ENCODE results near the gene CHCHD3.
A peak's percentile ranks its signal among the peaks of the same experiment; 100 is the strongest.

The CHCHD3 gene

GRCh38 chr7:133081599-133082389 lies at the start of gene CHCHD3:
Gene CHCHD3 (minus strand): TSS chr7:133082090. CDS start chr7:133081937, 153 bp downstream.
- Histone ChIP-seq H3K27me3 (ENCODE audit: insufficient read depth, insufficient read length) (no peaks in the 10 kb centered on the region), H3K36me3 (ENCODE audit: insufficient read depth, insufficient read length, low read length) (peaks cover 22% of the 10 kb centered on the region), H3K4me1 (ENCODE audit: insufficient read depth, insufficient read length) (no peaks in the 10 kb centered on the region), H3K9me3 (ENCODE audit: insufficient read depth, low read length) (no peaks in the 10 kb centered on the region), H3K9ac (ENCODE audit: insufficient read length, low read depth) (peak within 1 kb of the TSS; percentile 90), H3K4me3 (ENCODE audit: insufficient read length, low read depth) (peak within 1 kb of the TSS; percentile 91)
- TF ChIP-seq SUZ12 (IDR thresholded peaks at IDR 0.05; ENCODE audit: extremely low read depth, insufficient read depth, insufficient read length): no peak
- no peak for TF ChIP-seq YY1 (IDR thresholded peaks at IDR 0.05; ENCODE audit: insufficient read depth, insufficient read length)
- TF ChIP-seq ZNF274 (IDR thresholded peaks at IDR 0.05; ENCODE audit: low read depth, low read length): no peak
- DNase-seq (ENCODE audit: low read depth, low spot score): peak; percentile 95

GRCh38 chr7:133130166-133130565 lies 48.3 kb upstream of the CHCHD3 start:
- H3K4me1 ChIP-seq (ENCODE audit: insufficient read depth, insufficient read length): no peaks in the 10 kb centered on the region
- no peak overlapping the region for H3K4me3 ChIP-seq (ENCODE audit: insufficient read length, low read depth)
- H3K9ac ChIP-seq (ENCODE audit: insufficient read length, low read depth): no peak overlapping the region
- TF ChIP-seq SUZ12 (IDR thresholded peaks at IDR 0.05; ENCODE audit: extremely low read depth, insufficient read depth, insufficient read length) (no peak), ZNF274 (IDR thresholded peaks at IDR 0.05; ENCODE audit: low read depth, low read length) (no peak), YY1 (IDR thresholded peaks at IDR 0.05; ENCODE audit: insufficient read depth, insufficient read length) (no peak)
- H3K9me3 ChIP-seq (ENCODE audit: insufficient read depth, low read length): no peaks in the 10 kb centered on the region
- no peak for DNase-seq (ENCODE audit: low read depth, low spot score)
- no peaks in the 10 kb centered on the region for H3K27me3 ChIP-seq (ENCODE audit: insufficient read depth, insufficient read length)
- H3K36me3 ChIP-seq (ENCODE audit: insufficient read depth, insufficient read length, low read length): no peaks in the 10 kb centered on the region

- no peaks in the 10 kb centered on the region for H3K4me1 ChIP-seq (ENCODE audit: insufficient read depth, insufficient read length)
- H3K9me3 ChIP-seq (ENCODE audit: insufficient read depth, low read length): no peaks in the 10 kb centered on the region
- TF ChIP-seq ZNF274 (IDR thresholded peaks at IDR 0.05; ENCODE audit: low read depth, low read length): no peak
- TF ChIP-seq SUZ12 (IDR thresholded peaks at IDR 0.05; ENCODE audit: extremely low read depth, insufficient read depth, insufficient read length): no peak
- TF ChIP-seq YY1 (IDR thresholded peaks at IDR 0.05; ENCODE audit: insufficient read depth, insufficient read length): no peak
- no peak overlapping the region for H3K4me3 ChIP-seq (ENCODE audit: insufficient read length, low read depth)
- H3K9ac ChIP-seq (ENCODE audit: insufficient read length, low read depth): no peak overlapping the region
- no peaks in the 10 kb centered on the region for H3K27me3 ChIP-seq (ENCODE audit: insufficient read depth, insufficient read length)
- no peaks in the 10 kb centered on the region for H3K36me3 ChIP-seq (ENCODE audit: insufficient read depth, insufficient read length, low read length)
- no peak for DNase-seq (ENCODE audit: low read depth, low spot score)
These were observed 44.5 kb upstream of the CHCHD3 start for GRCh38 chr7:133126422-133126821.

GRCh38 chr7:133124974-133125373 lies 43.1 kb upstream of the CHCHD3 start:
- H3K9me3 ChIP-seq (ENCODE audit: insufficient read depth, low read length): no peaks in the 10 kb centered on the region
- H3K4me1 ChIP-seq (ENCODE audit: insufficient read depth, insufficient read length): no peaks in the 10 kb centered on the region
- H3K36me3 ChIP-seq (ENCODE audit: insufficient read depth, insufficient read length, low read length): no peaks in the 10 kb centered on the region
- H3K27me3 ChIP-seq (ENCODE audit: insufficient read depth, insufficient read length): no peaks in the 10 kb centered on the region
- no peak for TF ChIP-seq ZNF274 (IDR thresholded peaks at IDR 0.05; ENCODE audit: low read depth, low read length)
- no peak for TF ChIP-seq YY1 (IDR thresholded peaks at IDR 0.05; ENCODE audit: insufficient read depth, insufficient read length)
- no peak overlapping the region for H3K4me3 ChIP-seq (ENCODE audit: insufficient read length, low read depth)
- no peak for DNase-seq (ENCODE audit: low read depth, low spot score)
- no peak overlapping the region for H3K9ac ChIP-seq (ENCODE audit: insufficient read length, low read depth)

- no peaks in the 10 kb centered on the region for H3K9me3 ChIP-seq (ENCODE audit: insufficient read depth, low read length)
- no peak for TF ChIP-seq SUZ12 (IDR thresholded peaks at IDR 0.05; ENCODE audit: extremely low read depth, insufficient read depth, insufficient read length)
- H3K4me3 ChIP-seq (ENCODE audit: insufficient read length, low read depth): no peak overlapping the region
- H3K36me3 ChIP-seq (ENCODE audit: insufficient read depth, insufficient read length, low read length): no peaks in the 10 kb centered on the region
- no peak overlapping the region for H3K9ac ChIP-seq (ENCODE audit: insufficient read length, low read depth)
- no peaks in the 10 kb centered on the region for H3K27me3 ChIP-seq (ENCODE audit: insufficient read depth, insufficient read length)
- DNase-seq (ENCODE audit: low read depth, low spot score): no peak
- no peaks in the 10 kb centered on the region for H3K4me1 ChIP-seq (ENCODE audit: insufficient read depth, insufficient read length)
These were observed 39.4 kb upstream of the CHCHD3 start for GRCh38 chr7:133121175-133121844.

GRCh38 chr7:133119067-133119466 lies 37.2 kb upstream of the CHCHD3 start:
- no peaks in the 10 kb centered on the region for H3K27me3 ChIP-seq (ENCODE audit: insufficient read depth, insufficient read length)
- no peaks in the 10 kb centered on the region for H3K9me3 ChIP-seq (ENCODE audit: insufficient read depth, low read length)
- no peak overlapping the region for H3K9ac ChIP-seq (ENCODE audit: insufficient read length, low read depth)
- no peak for DNase-seq (ENCODE audit: low read depth, low spot score)
- H3K4me1 ChIP-seq (ENCODE audit: insufficient read depth, insufficient read length): no peaks in the 10 kb centered on the region
- no peaks in the 10 kb centered on the region for H3K36me3 ChIP-seq (ENCODE audit: insufficient read depth, insufficient read length, low read length)
- no peak for TF ChIP-seq YY1 (IDR thresholded peaks at IDR 0.05; ENCODE audit: insufficient read depth, insufficient read length)
- no peak for TF ChIP-seq SUZ12 (IDR thresholded peaks at IDR 0.05; ENCODE audit: extremely low read depth, insufficient read depth, insufficient read length)
- TF ChIP-seq ZNF274 (IDR thresholded peaks at IDR 0.05; ENCODE audit: low read depth, low read length): no peak
- no peak overlapping the region for H3K4me3 ChIP-seq (ENCODE audit: insufficient read length, low read depth)

- no peaks in the 10 kb centered on the region for H3K27me3 ChIP-seq (ENCODE audit: insufficient read depth, insufficient read length)
- TF ChIP-seq SUZ12 (IDR thresholded peaks at IDR 0.05; ENCODE audit: extremely low read depth, insufficient read depth, insufficient read length): no peak
- TF ChIP-seq ZNF274 (IDR thresholded peaks at IDR 0.05; ENCODE audit: low read depth, low read length): no peak
- TF ChIP-seq YY1 (IDR thresholded peaks at IDR 0.05; ENCODE audit: insufficient read depth, insufficient read length): no peak
- no peak for DNase-seq (ENCODE audit: low read depth, low spot score)
These were observed 36.4 kb upstream of the CHCHD3 start for GRCh38 chr7:133118261-133118660.

More at GRCh38 chr7:133118261-133118660, 36.4 kb upstream of the CHCHD3 start:
- no peak overlapping the region for H3K4me3 ChIP-seq (ENCODE audit: insufficient read length, low read depth)
- H3K9ac ChIP-seq (ENCODE audit: insufficient read length, low read depth): no peak overlapping the region
- no peaks in the 10 kb centered on the region for H3K4me1 ChIP-seq (ENCODE audit: insufficient read depth, insufficient read length)
- H3K9me3 ChIP-seq (ENCODE audit: insufficient read depth, low read length): no peaks in the 10 kb centered on the region
- H3K36me3 ChIP-seq (ENCODE audit: insufficient read depth, insufficient read length, low read length): no peaks in the 10 kb centered on the region

All from NT2/D1 (cell line).